Progenitor cell of endocrine pancreas (in vitro differentiated cells): ENCODE measurements around the gene NR5A2. TPM values are rescaled to one million over a fixed set of nuclear protein-coding genes. Genes with fewer than 3 reads are reported as not detected.
A peak's percentile ranks its signal among the peaks of the same experiment; 100 is the strongest.

Experiments used
- DNase-seq: peaks from one replicate; pipeline ENCODE4 v3.0.0; 2021; ENCODE audit warnings: low spot score; ENCODE audit not compliant: unreplicated experiment
- H3K27ac Mint-ChIP-seq: 2 replicates; pipeline ENCODE4 v1.8.0; 2021; ENCODE audit warnings: mild to moderate bottlenecking, moderate library complexity, mixed read lengths
- H3K27me3 Mint-ChIP-seq: 2 replicates; pipeline ENCODE4 v1.8.0; 2021; ENCODE audit warnings: mixed read lengths
- H3K36me3 Mint-ChIP-seq: 2 replicates; pipeline ENCODE4 v1.8.0; 2022; ENCODE audit warnings: mixed read lengths; ENCODE audit not compliant: insufficient read depth
- H3K4me1 Mint-ChIP-seq: 2 replicates; pipeline ENCODE4 v1.8.0; 2021; ENCODE audit warnings: low read depth, mixed read lengths
- H3K4me3 Mint-ChIP-seq: 2 replicates; pipeline ENCODE4 v1.8.0; 2021; ENCODE audit warnings: low read depth, mild to moderate bottlenecking, moderate library complexity, mixed read lengths
- H3K9me3 Mint-ChIP-seq: 2 replicates; pipeline ENCODE4 v1.8.0; 2021; ENCODE audit warnings: low read depth, mixed read lengths
- CTCF ChIP-seq: fragments of 200-600 bp; sonication (generic); IDR thresholded peaks from one replicate; pipeline ENCODE4 v1.5.0; 2021; ENCODE audit warnings: antibody characterized with exemption, mild to moderate bottlenecking; ENCODE audit not compliant: unreplicated experiment
- total RNA-seq: library from RNA; stranded (reverse); gene quantifications from 2 replicates; pipeline ENCODE4 v1.2.1, GENCODE V29; 2021

The NR5A2 gene
- total RNA-seq, 1 donor from 2014 or later: 23.2 TPM

- no peak overlapping the region for H3K4me3 Mint-ChIP-seq
- no peak for TF ChIP-seq CTCF
- H3K9me3 Mint-ChIP-seq: no peaks in the 10 kb centered on the region
- H3K27me3 Mint-ChIP-seq: no peaks in the 10 kb centered on the region
- H3K27ac Mint-ChIP-seq: no peak overlapping the region
- H3K36me3 Mint-ChIP-seq: no peaks in the 10 kb centered on the region
- no peak for DNase-seq
- H3K4me1 Mint-ChIP-seq: peaks cover 5% of the 10 kb centered on the region
Measured at GRCh38 chr1:199983531-199983930, 44.0 kb upstream of the NR5A2 start.

- Mint-ChIP-seq H3K27ac (peak overlapping the region; percentile 37), H3K4me1 (peaks cover 10% of the 10 kb centered on the region), H3K9me3 (no peaks in the 10 kb centered on the region), H3K27me3 (no peaks in the 10 kb centered on the region), H3K36me3 (no peaks in the 10 kb centered on the region), H3K4me3 (no peak overlapping the region)
- no peak for TF ChIP-seq CTCF
- DNase-seq: no peak
Measured at GRCh38 chr1:199995096-199995685, 32.3 kb upstream of the NR5A2 start.

- Mint-ChIP-seq H3K9me3 (no peaks in the 10 kb centered on the region), H3K36me3 (no peaks in the 10 kb centered on the region), H3K4me3 (no peak overlapping the region), H3K27ac (no peak overlapping the region), H3K4me1 (peaks cover 17% of the 10 kb centered on the region), H3K27me3 (no peaks in the 10 kb centered on the region)
- no peak for DNase-seq
- no peak for TF ChIP-seq CTCF
Measured at GRCh38 chr1:200005165-200005564, 22.3 kb upstream of the NR5A2 start.

GRCh38 chr1:200006711-200007110 lies 20.8 kb upstream of the NR5A2 start:
- no peak for TF ChIP-seq CTCF
- Mint-ChIP-seq H3K27ac (no peak overlapping the region), H3K4me3 (no peak overlapping the region), H3K9me3 (no peaks in the 10 kb centered on the region), H3K27me3 (no peaks in the 10 kb centered on the region), H3K36me3 (no peaks in the 10 kb centered on the region), H3K4me1 (peaks cover 13% of the 10 kb centered on the region)
- DNase-seq: no peak

- peaks cover 11% of the 10 kb centered on the region for H3K4me1 Mint-ChIP-seq
- H3K4me3 Mint-ChIP-seq: no peak overlapping the region
- TF ChIP-seq CTCF: no peak
- no peaks in the 10 kb centered on the region for H3K36me3 Mint-ChIP-seq
- no peaks in the 10 kb centered on the region for H3K27me3 Mint-ChIP-seq
- no peaks in the 10 kb centered on the region for H3K9me3 Mint-ChIP-seq
- no peak for DNase-seq
- H3K27ac Mint-ChIP-seq: no peak overlapping the region
Measured at GRCh38 chr1:200015811-200016210, 11.7 kb upstream of the NR5A2 start.
